Spleen (tissue), 11 donors: ENCODE data around the gene MACROD2. TPM values are rescaled to one million over a fixed set of nuclear protein-coding genes. Genes with fewer than 3 reads are reported as not detected.

ENCODE experiments used
- DNase-seq: peaks from one replicate; pipeline ENCODE4 v3.0.0-alpha.2; 2020
- H3K27ac ChIP-seq, 8 donors: fragments of 200-600 bp; sonication (generic) in 7 of 8; 1 replicate in 4 of 8; 2 replicates in 4 of 8; pipeline versions ENCODE4 v1.5.0 to v1.8.0; 2016 to 2021; ENCODE audit warnings: inconsistent platforms in 4 of 8, mild to moderate bottlenecking in 4 of 8, moderate library complexity in 1 of 8
- H3K27me3 ChIP-seq, 7 donors: fragments of 200-600 bp; sonication (generic) in 6 of 7; replicated peaks in 1 of 7; 1 replicate in 4 of 7; 2 replicates in 3 of 7; pipeline versions ENCODE4 v1.5.0 to v1.8.0; 2016 to 2021; ENCODE audit warnings: inconsistent platforms in 3 of 7, mild to moderate bottlenecking in 1 of 7
- H3K36me3 ChIP-seq, 6 donors: fragments of 200-600 bp; sonication (generic) in 5 of 6; 1 replicate in 4 of 6; 2 replicates in 2 of 6; pipeline versions ENCODE4 v1.5.0 to v1.8.0; 2016 to 2021; ENCODE audit warnings: inconsistent platforms in 2 of 6
- H3K4me1 ChIP-seq, 6 donors: fragments of 200-600 bp; sonication (generic) in 5 of 6; 1 replicate in 3 of 6; 2 replicates in 3 of 6; pipeline versions ENCODE4 v1.5.0 to v1.8.0; 2016 to 2021; ENCODE audit warnings: inconsistent platforms in 3 of 6
- H3K4me3 ChIP-seq, 8 donors: fragments of 200-600 bp; sonication (generic) in 7 of 8; 1 replicate in 4 of 8; 2 replicates in 4 of 8; pipeline versions ENCODE4 v1.5.0 to v1.8.0; 2016 to 2021; ENCODE audit warnings: inconsistent platforms in 4 of 8, mild to moderate bottlenecking in 4 of 8, moderate library complexity in 2 of 8
- H3K9me3 ChIP-seq, 8 donors: fragments of 200-600 bp; sonication (generic) in 7 of 8; 1 replicate in 4 of 8; 2 replicates in 4 of 8; pipeline versions ENCODE4 v1.5.0 to v1.8.0; 2016 to 2021; ENCODE audit warnings: inconsistent platforms in 4 of 8
- CTCF ChIP-seq, 11 experiments: fragments of 200-600 bp in 7 of 11; fragments of 450-650 bp in 4 of 11; sonication (generic) in 4 of 11; IDR thresholded peaks in 8 of 11; conservative IDR thresholded peaks in 3 of 11; 1 replicate in 7 of 11; 2 replicates in 4 of 11; pipeline versions ENCODE4 v1.4.0 to v1.8.0; 2016 to 2021; ENCODE audit warnings: antibody characterized with exemption in 11 of 11, inconsistent platforms in 4 of 11, mild to moderate bottlenecking in 1 of 11
- POLR2A ChIP-seq, 3 donors: fragments of 450-650 bp; IDR thresholded peaks; one replicate each; pipeline ENCODE4 v1.5.1; 2017; ENCODE audit warnings: antibody characterized with exemption in 3 of 3, mild to moderate bottlenecking in 1 of 3
- POLR2AphosphoS5 ChIP-seq, 3 donors: sonication (generic); formaldehyde crosslinking; IDR thresholded peaks; one replicate each; pipeline ENCODE4 v1.5.1; 2017; ENCODE audit warnings: antibody characterized with exemption in 3 of 3
- WGBS, 5 donors: extraction: QIAGEN DNeasy Blood & Tissue Kit in 3 of 5; methylation state at CpG; one replicate each; pipeline versions ENCODE4 v1.1.5 to v1.1.7; 2013 to 2018; 5-methylcytosine and 5-hydroxymethylcytosine counted together
- intact Hi-C: fragments of 100-400 bp; cut with DNase I; formaldehyde crosslinking; loops from one replicate; pipeline ENCODE4 v1.15.0; 2023; ENCODE audit warnings: low total_unique reads
- polyA plus RNA-seq, 3 donors: library from polyadenylated mRNA; stranded (reverse); fragments of 200-250 nt; gene quantifications; one replicate each; pipeline ENCODE4 v1.2.1, GENCODE V29; 2013
- total RNA-seq, 7 donors: library from RNA; depleted of rRNA in 3 of 7; stranded (reverse); fragments of >200 nt in 3 of 7; fragmentation: NEBNext Ultra II Directional in 4 of 7; extraction: Animal tissue kit (Norgen Biotek cat#: 25700) in 4 of 7; gene quantifications; one replicate each; pipeline versions ENCODE4 v1.1.0 to v1.2.1, GENCODE V29; 2016 to 2021
- donor health status: healthy with polysubstance abuse.
- donor health status: DM: no; HTN: no; CAD: no; lungs with moderate emphysema.
- donor health status: DM: no; HTN: no; CAD: no.
- donor health status: Bipolar disorder and iron deficiency.
- donor health status: healthy.
- donor health status: DM: no; HTN: no; CAD: no.
- donor health status: DM: yes; HTN: yes; CAD: no.

MACROD2 gene
- total and polyA plus RNA-seq, 10 donors = 1.5 to 4.7 (median 3.4) TPM

GRCh38 chr20:15792855-15793254 lies 1797.5 kb downstream of the MACROD2 start:
- intact Hi-C loops = no loop called here
- Histone ChIP-seq H3K4me3 (no peak overlapping the region), H3K9me3 (no peaks in the 10 kb centered on the region), H3K27ac (no peak overlapping the region), H3K36me3 (no peaks in the 10 kb centered on the region), H3K4me1 (no peaks in the 10 kb centered on the region), H3K27me3 (no peaks in the 10 kb centered on the region)
- TF ChIP-seq CTCF (IDR thresholded peaks at IDR 0.05 in 8 of 11, conservative IDR thresholded peaks at IDR 0.05 in 3 of 11) (no peak), POLR2A (IDR thresholded peaks at IDR 0.05) (no peak), POLR2AphosphoS5 (IDR thresholded peaks at IDR 0.05) (no peak)
- no peak for DNase-seq
- 90 to 98% (median 92%) methylated on average over 7 of the region's 7 CpGs for WGBS, 5 donors

- Histone ChIP-seq H3K27ac (no peak overlapping the region), H3K9me3 (no peaks in the 10 kb centered on the region), H3K27me3 (no peaks in the 10 kb centered on the region), H3K36me3 (no peaks in the 10 kb centered on the region), H3K4me1 (no peaks in the 10 kb centered on the region), H3K4me3 (no peak overlapping the region)
- DNase-seq = no peak
- intact Hi-C loops = no loop called here
- no peak for TF ChIP-seq CTCF (IDR thresholded peaks at IDR 0.05 in 8 of 11, conservative IDR thresholded peaks at IDR 0.05 in 3 of 11)
- no peak for TF ChIP-seq POLR2AphosphoS5 (IDR thresholded peaks at IDR 0.05)
- no peak for TF ChIP-seq POLR2A (IDR thresholded peaks at IDR 0.05)
- WGBS, 5 donors = 83 to 89% (median 86%) methylated on average over 5 of the region's 5 CpGs
These were observed 1799.1 kb downstream of the MACROD2 start for GRCh38 chr20:15794409-15794808.

GRCh38 chr20:15795305-15796019 lies 1800.1 kb downstream of the MACROD2 start:
- no peak for DNase-seq
- intact Hi-C loops = no loop called here
- TF ChIP-seq POLR2A (IDR thresholded peaks at IDR 0.05) (no peak), CTCF (IDR thresholded peaks at IDR 0.05 in 8 of 11, conservative IDR thresholded peaks at IDR 0.05 in 3 of 11) (no peak), POLR2AphosphoS5 (IDR thresholded peaks at IDR 0.05) (no peak)
- no peaks in the 10 kb centered on the region for H3K36me3 ChIP-seq
- no peak overlapping the region for H3K4me3 ChIP-seq
- 71 to 97% (median 90%) methylated on average over 10 of the region's 10 CpGs for WGBS, 5 donors
- H3K4me1 ChIP-seq = no peaks in the 10 kb centered on the region
- peaks cover 0 to 2% (median 0%) of the 10 kb centered on the region in 8 donors for H3K9me3 ChIP-seq
- H3K27ac ChIP-seq = no peak overlapping the region
- no peaks in the 10 kb centered on the region for H3K27me3 ChIP-seq

GRCh38 chr20:15799871-15800270 lies 1804.6 kb downstream of the MACROD2 start:
- Histone ChIP-seq H3K4me3 (no peak overlapping the region), H3K27me3 (no peaks in the 10 kb centered on the region), H3K36me3 (no peaks in the 10 kb centered on the region), H3K27ac (no peak overlapping the region), H3K9me3 (peaks cover 0 to 3% (median 0%) of the 10 kb centered on the region in 8 donors), H3K4me1 (no peaks in the 10 kb centered on the region)
- intact Hi-C loops = no loop called here
- TF ChIP-seq CTCF (IDR thresholded peaks at IDR 0.05 in 8 of 11, conservative IDR thresholded peaks at IDR 0.05 in 3 of 11) = no peak
- DNase-seq = no peak
- 69 to 96% (median 77%) methylated on average over 2 of the region's 2 CpGs for WGBS, 5 donors
